ENCODE measurements around the gene AJM1.

AJM1 gene

GRCh38 chr9:136805207-136805740 is 37.0 kb upstream of the AJM1 start:
- ATAC-seq: no peak
- TF ChIP-seq BACH2 (CRISPR knock-in tag; IDR thresholded peaks at IDR 0.05; ENCODE audit: borderline replicate concordance) (no peak), ZNF8 (CRISPR knock-in tag; IDR thresholded peaks at IDR 0.05) (no peak), RARB (CRISPR knock-in tag; IDR thresholded peaks at IDR 0.05) (no peak), CSDC2 (CRISPR knock-in tag; IDR thresholded peaks at IDR 0.05) (no peak), ZC3H10 (CRISPR knock-in tag; IDR thresholded peaks at IDR 0.05) (no peak), ZNF70 (CRISPR knock-in tag; IDR thresholded peaks at IDR 0.05) (no peak), ISL1 (CRISPR knock-in tag; IDR thresholded peaks at IDR 0.05) (no peak), CSRNP3 (CRISPR knock-in tag; IDR thresholded peaks at IDR 0.05) (no peak), OSR1 (CRISPR knock-in tag; IDR thresholded peaks at IDR 0.05) (no peak), ESRRG (CRISPR knock-in tag; IDR thresholded peaks at IDR 0.05) (no peak), SNAI2 (CRISPR knock-in tag; IDR thresholded peaks at IDR 0.05) (no peak), TCF4 (CRISPR knock-in tag; IDR thresholded peaks at IDR 0.05; ENCODE audit: borderline replicate concordance) (no peak), ZNF565 (CRISPR knock-in tag; conservative IDR thresholded peaks at IDR 0.05; ENCODE audit: low read depth) (no peak), PATZ1 (CRISPR knock-in tag; IDR thresholded peaks at IDR 0.05; ENCODE audit: borderline replicate concordance) (no peak)

- ATAC-seq: no peak
- TF ChIP-seq ZC3H10 (CRISPR knock-in tag; IDR thresholded peaks at IDR 0.05) (no peak), TSHZ2 (CRISPR knock-in tag; IDR thresholded peaks at IDR 0.05) (no peak), PATZ1 (CRISPR knock-in tag; IDR thresholded peaks at IDR 0.05; ENCODE audit: borderline replicate concordance) (no peak), ZNF70 (CRISPR knock-in tag; IDR thresholded peaks at IDR 0.05) (no peak), POU6F1 (CRISPR knock-in tag; IDR thresholded peaks at IDR 0.05; ENCODE audit: borderline replicate concordance, low read depth) (no peak), PPARA (CRISPR knock-in tag; IDR thresholded peaks at IDR 0.05; ENCODE audit: borderline replicate concordance) (no peak), ZFP3 (CRISPR knock-in tag; IDR thresholded peaks at IDR 0.05) (no peak), SNAI2 (CRISPR knock-in tag; IDR thresholded peaks at IDR 0.05) (no peak), GLIS3 (CRISPR knock-in tag; IDR thresholded peaks at IDR 0.05) (no peak)
These were observed 36.2 kb upstream of the AJM1 start for GRCh38 chr9:136806067-136806466.

- ATAC-seq: peak; percentile 14
- no peak for TF ChIP-seq ZFP3 (CRISPR knock-in tag; IDR thresholded peaks at IDR 0.05)
- TF ChIP-seq PPARA (CRISPR knock-in tag; IDR thresholded peaks at IDR 0.05; ENCODE audit: borderline replicate concordance): no peak
- TF ChIP-seq ZC3H10 (CRISPR knock-in tag; IDR thresholded peaks at IDR 0.05): no peak
These were observed 35.6 kb upstream of the AJM1 start for GRCh38 chr9:136806631-136807201.

All from SK-N-SH treated with all-trans-retinoic acid at 6 μM for 48 hours (cell line).